Measurements from ENCODE around the gene SLC35B4. TPM values are rescaled to one million over a fixed set of nuclear protein-coding genes. Genes with fewer than 3 reads are reported as not detected.

SLC35B4 gene
- total RNA-seq, 2 donors from 2014 or later: 6.2 to 7.5 TPM

GRCh38 chr7:134245253-134245652, 71.5 kb downstream of the SLC35B4 start:
- Histone ChIP-seq H3K36me3 (no peaks in the 10 kb centered on the region), H3K27ac (no peak overlapping the region), H3K4me3 (no peak overlapping the region), H3K27me3 (no peaks in the 10 kb centered on the region), H3K9me3 (no peaks in the 10 kb centered on the region), H3K4me1 (no peaks in the 10 kb centered on the region), H3K9ac (ENCODE audit: low read depth in 2 of 2, low read length in 2 of 2) (no peak overlapping the region)
- DNase-seq: no peak
- intact Hi-C loops (cut with DNase I): no loop called here
- TF ChIP-seq CTCF (IDR thresholded peaks at IDR 0.05): no peak

Other genes with a start within 250 kb of the SLC35B4 start
- gene LRGUK, start 189.6 kb downstream of the SLC35B4 start, total RNA-seq: under 1 TPM; 0.37 to 0.69 TPM
- gene AKR1B1, start 142.2 kb upstream of the SLC35B4 start, total RNA-seq: 10 to 100 TPM; 24.9 to 26.9 TPM
- 100 to 1,000 TPM; 161 to 175 TPM for gene AKR1B10, start 210.6 kb upstream of the SLC35B4 start, total RNA-seq
- 10 to 100 TPM in 1 of 2 donors, 1 to 10 TPM in 1; 6.5 to 10.6 TPM for gene AKR1B15, start 232.2 kb upstream of the SLC35B4 start, total RNA-seq